Left kidney (tissue), 8 donors: ENCODE results near the gene LIMK1. TPM values are rescaled to one million over a fixed set of nuclear protein-coding genes. Genes with fewer than 3 reads are reported as not detected.
"Not testable (repeated sequence)": the region's sequence is repeated elsewhere in the genome, so short reads cannot be mapped to it uniquely, and the experiment has no call there.

Experiments used
- DNase-seq: peaks from one replicate; pipeline ENCODE4 v3.0.0-alpha.2; 2013
- long read RNA-seq, 8 donors: transcript quantifications; one replicate each; lab custom pipeline, GENCODE V29; 2026
- polyA plus RNA-seq: library from polyadenylated mRNA; unstranded; fragments of 120-200 nt; gene quantifications from one replicate; pipeline ENCODE4 v1.2.1, GENCODE V29; 2013; ENCODE audit not compliant: insufficient read length

The LIMK1 gene
- polyA plus RNA-seq = 21.7 TPM
- long read RNA-seq, donor 1, transcript LIMK1-201 (16 exons, 3,219 nt) = major isoform, 6 of 6 reads
- long read RNA-seq, donor 1, partial matches to known transcripts = 0 of 6 reads
- long read RNA-seq, donor 1, other reads (novel, unspliced or antisense) = 0 of 6 reads
- long read RNA-seq, donor 2, partial matches to known transcripts = 10 of 15 reads
- long read RNA-seq, donor 2, other reads (novel, unspliced or antisense) = 0 of 15 reads
- long read RNA-seq, donor 3, partial matches to known transcripts = 0 of 3 reads
- long read RNA-seq, donor 3, other reads (novel, unspliced or antisense) = 0 of 3 reads
- long read RNA-seq, donor 4 = 0 reads
- long read RNA-seq, donor 5, partial matches to known transcripts = 0 of 3 reads
- long read RNA-seq, donor 5, other reads (novel, unspliced or antisense) = 0 of 3 reads
- long read RNA-seq, donor 6, partial matches to known transcripts = 0 of 2 reads
- long read RNA-seq, donor 6, other reads (novel, unspliced or antisense) = 0 of 2 reads
- long read RNA-seq, donor 7, partial matches to known transcripts = 0 of 3 reads
- long read RNA-seq, donor 7, other reads (novel, unspliced or antisense) = 0 of 3 reads
- long read RNA-seq, donor 8, partial matches to known transcripts = 0 of 2 reads
- long read RNA-seq, donor 8, other reads (novel, unspliced or antisense) = 0 of 2 reads

DNA sequence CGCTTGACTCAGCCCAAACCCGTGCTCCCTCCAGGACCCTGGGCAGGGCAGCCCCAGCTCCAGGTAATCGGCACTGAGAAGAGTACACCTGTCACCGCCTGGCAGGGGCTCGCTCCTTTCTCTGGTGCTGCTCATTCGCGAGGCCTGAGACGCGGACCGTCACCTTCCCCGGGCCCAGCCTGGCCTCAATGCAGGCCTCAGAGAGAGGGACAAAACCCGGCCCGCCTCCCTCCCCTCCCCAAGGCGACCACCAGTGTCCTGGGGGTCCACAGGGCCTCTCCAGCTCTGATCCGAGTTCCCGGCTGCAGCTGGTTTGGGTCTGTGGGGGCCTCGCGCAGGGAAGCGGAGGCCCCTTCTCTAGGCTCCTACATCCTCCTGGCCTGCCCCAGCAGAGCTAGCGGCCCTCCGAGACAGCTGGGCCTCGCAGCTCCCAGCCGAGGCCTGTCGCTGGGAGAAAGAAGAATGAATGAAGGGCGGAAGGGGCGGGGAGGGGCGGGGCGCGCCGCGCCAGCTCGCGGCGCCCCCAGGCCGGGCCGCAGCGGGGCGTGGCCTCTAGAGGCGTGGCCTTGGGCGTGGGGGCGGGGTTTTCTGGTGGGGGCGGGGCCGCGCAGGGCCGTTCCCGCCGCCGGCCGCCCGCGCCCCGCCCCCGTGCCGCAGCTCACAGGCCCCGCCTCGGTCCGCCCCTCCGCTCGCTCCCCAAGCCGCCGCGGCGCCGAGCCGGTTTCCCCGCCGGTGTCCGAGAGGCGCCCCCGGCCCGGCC lies at the start of gene LIMK1:
TSS of gene LIMK1 (plus strand) at position 688 of the 760 bp plus-strand sequence. CDS start 187 bp downstream, outside the sequence.
- DNase-seq = peak; percentile 83

DNA sequence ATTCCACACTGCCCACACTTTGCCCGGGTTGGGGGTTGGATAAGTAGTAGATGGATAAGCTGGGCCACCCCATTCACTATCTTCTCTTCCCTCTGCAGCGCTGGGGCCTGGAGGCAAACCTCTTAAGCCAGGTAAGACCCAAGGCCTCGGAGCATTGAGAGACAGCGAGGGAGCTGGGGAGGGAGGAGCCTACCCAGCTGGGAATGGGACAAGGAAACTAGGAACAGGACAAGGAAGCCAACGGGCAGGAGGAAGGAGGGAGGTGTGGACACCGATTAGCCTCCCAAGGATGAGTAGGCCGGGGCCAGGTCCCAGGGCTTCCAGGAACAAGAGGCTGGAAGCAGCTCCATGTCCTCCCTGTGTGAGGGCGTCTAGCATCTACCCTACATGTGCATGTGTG lies 46.0 kb upstream of the LIMK1 start:
- DNase-seq = no peak

DNA sequence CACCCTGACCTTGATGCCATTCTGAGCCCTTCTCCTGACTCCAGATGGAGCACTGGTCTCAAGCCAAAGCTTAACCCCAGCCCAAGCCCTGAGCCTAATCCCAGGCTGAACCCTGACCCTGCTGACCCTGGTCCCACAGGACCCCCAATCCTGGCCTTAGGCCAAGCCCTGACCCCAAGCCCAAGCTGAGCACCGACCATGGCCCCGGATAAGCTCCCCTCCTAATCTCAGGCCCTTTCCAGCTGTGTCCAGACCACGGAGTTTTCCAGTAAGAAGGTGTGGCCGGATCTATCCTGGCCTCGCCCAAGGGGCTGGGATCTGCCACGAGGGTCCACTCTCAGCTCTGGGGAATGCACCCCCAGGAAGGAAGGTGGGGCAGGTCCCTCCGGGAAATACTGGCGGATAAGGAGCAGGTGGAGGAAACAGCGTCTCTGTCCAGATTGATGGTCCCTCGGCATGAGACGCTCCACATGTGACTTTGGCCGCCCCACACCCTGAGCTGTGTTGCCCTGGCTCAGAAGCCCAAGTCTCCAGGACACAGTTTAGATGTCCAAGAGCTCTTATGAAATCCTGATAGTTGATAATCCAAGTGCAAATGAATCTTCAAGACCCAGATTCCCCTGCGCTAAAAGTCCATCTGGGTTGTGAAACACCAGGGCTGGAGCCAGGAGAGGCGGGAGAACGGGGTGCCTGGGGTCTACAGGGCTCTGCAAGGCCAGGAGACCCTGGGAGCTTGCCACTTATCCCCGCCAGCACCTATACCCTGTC lies 45.2 kb upstream of the LIMK1 start:
- DNase-seq = no peak

DNA sequence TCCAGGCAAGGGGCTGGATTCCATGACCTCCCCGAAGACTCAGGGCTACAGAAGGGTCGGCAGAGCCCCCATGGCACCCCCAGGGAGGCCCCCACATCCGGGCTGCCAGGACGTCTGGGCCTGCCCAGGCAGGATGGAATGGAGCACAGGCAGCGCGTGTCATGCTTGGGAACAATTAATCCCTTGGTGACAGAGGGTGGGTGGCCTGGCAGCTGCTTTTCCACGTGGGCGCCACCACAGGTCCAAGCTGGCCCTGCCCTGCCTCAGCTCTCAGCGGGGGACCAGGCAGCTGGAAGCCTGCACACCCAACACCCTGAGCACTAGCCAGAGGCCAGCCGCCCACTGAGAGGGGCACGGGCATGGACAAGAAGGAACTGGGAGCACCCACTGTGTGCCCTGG lies 44.3 kb upstream of the LIMK1 start:
- no peak for DNase-seq

DNA sequence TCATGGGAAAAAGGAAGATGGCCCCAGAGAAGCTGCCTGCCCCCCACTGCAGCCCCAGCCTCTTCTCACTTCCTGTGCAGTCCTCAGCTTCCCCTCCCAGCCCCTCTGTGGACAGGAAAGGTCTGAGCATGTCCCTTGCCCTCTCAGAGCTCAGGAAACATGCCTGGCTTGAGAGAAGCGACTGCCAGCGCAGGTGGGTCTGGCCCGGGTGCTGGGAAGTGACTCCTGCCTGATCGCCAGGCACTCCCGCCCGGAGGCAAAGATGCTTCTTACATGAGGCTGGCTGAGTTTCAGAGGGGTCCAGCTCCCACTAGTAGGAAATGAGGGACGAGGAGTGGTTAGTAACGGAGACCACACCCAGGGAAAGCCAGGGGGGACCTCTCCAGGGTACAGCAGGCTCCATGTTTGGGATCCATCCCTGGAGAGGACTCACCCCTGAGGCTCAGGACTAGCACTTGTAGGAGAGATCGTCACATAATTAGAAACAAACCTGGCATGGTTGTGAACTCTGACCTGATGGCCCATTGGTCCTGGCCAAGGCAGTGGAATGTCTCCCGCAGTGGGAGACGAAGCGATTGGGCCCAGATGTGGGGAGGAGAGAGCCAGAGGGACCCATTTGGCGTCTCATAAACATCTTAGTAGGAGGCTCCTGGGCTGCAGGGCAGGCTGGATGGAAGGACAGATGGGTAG lies 43.4 kb upstream of the LIMK1 start:
- DNase-seq = no peak

DNA sequence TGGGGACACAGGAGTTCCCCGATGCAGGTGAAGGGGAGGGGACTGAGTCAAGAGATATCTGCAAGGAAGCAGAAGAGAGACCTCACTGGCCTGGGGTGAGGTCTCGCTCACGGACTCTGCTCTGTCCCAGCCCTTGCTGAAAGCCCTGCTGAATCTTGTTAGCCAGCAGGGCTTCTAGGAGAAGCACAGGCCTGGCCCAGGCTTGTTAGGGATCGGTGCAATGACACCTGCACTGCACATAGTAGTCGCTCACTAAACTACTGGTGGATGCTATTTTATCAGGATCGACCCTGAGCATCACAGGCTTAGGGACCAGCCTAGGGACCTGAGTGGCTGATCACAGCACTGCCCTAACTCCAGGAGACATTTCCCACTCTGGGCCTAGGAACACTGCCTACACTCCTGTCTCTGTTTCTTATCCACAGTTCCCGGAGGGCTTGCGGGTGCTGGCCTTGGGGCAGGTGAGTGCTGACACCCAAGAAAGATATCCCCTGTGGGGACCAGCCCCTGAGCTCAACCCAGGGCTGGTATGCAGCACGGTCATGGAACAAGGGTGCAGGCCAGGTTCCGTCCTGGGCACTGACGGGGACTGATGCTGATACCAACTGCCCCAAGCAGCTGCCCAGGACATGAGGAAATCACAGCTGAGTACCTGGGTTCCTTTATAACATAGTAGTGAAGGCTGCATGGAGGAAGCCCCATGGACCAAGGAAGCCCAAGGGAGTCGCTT lies 42.6 kb upstream of the LIMK1 start:
- DNase-seq = no peak

DNA sequence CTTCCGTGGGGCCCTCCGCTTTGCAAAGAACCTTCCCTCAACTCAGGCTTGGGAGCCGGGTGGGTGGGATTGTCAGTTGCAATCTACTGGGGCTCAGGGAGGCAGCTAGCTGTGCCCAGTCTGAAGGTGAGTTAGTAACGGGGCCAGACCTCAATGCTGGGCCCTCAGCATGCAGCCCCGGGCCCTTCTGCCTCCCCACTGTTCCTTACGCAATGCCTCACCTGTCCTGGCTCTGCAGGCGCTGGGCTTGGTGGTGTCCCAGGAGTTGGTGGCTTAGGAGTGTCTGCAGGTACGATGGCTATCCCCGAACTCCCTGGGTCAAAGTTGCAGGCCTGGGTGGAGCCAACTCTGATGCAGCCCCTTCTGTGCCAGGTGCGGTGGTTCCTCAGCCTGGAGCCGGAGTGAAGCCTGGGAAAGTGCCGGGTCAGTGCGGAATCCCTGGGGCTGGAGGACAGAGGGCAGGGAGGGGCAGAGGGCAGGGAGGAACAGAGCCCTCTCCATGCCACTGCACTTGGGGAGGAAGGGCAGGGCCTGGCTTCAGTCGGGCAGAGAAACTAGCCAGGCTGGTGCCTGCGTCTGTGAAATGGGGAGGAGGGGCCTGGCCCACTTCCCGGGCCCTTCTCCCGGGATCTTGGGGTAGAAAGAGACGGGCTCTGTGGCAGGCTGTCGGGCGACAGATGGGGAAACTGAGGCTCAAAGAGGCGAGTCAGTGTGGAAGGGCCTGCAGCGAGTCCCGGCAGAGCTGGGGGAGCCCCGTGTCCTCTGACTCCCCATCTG lies 40.7 kb upstream of the LIMK1 start:
- DNase-seq = no peak

DNA sequence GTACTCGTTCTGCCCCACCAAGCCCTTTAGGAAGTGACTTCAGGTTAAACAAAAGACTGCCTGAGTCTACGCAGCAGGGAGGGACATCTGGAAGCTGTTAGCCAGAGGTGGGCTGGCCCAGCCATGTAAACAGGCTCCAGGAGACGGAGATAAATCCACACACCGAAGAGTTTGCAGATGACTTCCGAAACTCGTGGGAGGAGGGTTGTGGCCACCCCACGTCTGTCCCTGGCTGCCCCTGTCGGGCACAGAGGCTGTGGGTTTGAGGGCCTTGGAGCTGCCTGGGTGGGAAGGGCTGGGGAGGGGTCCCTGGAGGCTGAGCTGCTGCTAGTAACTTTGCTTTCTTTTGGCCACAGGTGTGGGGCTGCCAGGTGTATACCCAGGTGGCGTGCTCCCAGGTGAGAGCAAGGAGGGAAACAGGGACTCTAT lies 40.1 kb upstream of the LIMK1 start:
- DNase-seq = no peak

DNA sequence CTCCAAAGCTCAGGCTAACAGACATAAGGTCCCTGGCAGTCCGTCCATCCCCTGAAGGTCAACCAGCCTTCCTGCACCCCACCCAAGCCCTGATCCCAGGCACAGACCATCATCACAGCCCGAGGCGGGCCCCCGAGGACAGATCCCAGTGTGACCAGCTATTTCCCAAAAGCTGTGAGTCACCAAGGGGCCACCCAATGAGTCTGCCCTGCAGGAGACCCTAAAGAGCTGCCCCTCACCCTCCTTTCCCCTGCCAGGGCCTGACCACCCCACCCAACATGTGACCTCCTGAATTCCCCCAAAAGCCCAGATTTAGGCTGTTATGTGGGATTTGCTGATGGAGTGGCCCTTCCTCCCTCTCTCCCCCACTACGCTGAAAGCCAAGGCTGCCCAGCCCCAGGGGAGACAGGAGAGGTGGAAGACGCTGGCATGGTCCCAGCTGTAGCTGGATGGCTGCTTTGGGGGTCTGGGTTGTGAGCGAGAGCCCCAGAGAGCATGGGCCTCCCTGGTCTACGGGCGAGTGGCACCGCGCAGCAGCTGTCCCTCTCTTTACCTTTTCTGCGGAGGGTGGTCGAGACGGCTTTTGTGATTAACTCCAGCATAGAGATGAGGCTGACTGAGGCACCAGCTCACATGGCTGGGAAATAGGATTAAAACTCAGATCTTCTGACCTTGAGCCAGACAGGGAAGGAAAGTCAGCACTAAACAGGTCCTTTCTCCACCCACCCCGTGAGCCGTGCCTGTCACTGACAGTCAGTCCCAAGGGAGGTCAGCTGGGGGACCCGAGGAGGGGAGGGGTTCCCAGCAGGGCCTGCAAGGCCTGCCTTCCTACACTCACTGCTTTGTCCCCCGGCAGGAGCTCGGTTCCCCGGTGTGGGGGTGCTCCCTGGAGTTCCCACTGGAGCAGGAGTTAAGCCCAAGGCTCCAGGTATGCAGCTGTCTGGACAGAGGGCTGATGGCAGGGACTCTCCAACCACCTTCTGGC lies 38.9 kb upstream of the LIMK1 start:
- no peak for DNase-seq

DNA sequence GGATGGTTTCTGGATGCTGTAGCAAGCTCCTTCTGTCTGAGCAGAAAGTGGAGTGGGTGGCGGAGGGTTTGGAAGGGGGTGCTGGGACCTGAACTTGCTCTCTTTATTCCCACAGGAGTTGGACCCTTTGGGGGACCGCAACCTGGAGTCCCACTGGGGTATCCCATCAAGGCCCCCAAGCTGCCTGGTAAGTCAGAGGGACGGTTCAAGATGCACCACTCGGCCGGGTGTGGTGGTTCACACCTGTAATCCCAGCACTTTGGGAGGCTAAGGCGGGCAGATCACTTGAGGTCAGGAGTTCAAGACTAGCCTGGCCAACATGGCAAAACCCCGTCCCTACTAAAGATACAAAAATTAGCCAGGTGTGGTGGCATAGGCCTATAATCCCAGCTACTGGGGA lies 37.0 kb upstream of the LIMK1 start:
- DNase-seq = not testable (repeated sequence)

DNA sequence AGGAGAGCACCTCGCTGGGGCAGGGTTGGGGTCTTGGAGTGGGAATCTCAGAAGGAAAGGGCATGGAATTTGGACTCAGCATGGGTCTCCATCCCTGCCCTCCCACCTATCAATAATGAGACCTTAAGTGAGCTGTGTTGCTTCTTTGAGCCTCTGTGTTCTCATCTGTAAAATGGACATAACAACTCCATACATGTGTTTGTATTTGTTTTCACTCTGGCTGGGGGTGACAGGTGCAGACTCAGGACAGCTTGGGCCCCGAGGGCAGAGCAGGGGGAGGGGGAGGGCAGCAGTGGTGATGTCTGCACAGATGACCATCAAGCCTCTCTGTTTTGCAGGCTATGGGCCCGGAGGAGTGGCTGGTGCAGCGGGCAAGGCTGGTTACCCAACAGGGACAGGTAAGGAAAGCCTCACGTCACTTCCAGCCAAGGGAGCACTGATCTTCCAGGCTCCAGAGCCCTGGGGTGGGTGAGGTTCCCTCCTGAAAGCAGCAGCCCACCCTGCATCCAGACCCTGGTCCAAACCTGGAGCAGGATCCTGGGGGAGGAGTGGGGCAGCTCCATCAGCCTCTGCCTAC lies 35.7 kb upstream of the LIMK1 start:
- DNase-seq = no peak

DNA sequence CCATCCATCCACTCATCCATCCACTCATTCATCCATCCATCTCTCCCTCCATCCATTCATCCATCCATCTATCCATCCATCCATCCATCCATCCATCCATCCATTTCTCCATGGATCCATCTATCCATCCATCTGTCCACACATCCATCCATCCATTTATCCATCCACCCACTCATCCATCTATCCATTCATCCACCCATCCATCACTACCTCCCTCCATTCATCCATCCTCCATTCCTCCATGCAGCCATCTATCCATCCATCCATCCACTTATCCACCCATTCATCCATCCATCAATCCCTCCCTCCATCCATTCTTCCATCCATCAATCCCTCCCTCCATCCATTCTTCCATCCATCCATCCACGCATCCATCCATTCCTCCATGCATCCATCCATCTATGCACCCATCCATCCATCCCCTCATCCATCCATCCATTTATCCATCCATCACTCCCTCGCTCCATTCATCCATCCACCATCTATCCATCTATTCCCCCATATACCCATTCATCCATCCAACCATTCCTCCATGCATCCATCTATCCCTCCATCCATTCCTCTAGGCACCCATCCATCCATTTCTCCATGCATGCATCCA lies 34.5 kb upstream of the LIMK1 start:
- no peak for DNase-seq

DNA sequence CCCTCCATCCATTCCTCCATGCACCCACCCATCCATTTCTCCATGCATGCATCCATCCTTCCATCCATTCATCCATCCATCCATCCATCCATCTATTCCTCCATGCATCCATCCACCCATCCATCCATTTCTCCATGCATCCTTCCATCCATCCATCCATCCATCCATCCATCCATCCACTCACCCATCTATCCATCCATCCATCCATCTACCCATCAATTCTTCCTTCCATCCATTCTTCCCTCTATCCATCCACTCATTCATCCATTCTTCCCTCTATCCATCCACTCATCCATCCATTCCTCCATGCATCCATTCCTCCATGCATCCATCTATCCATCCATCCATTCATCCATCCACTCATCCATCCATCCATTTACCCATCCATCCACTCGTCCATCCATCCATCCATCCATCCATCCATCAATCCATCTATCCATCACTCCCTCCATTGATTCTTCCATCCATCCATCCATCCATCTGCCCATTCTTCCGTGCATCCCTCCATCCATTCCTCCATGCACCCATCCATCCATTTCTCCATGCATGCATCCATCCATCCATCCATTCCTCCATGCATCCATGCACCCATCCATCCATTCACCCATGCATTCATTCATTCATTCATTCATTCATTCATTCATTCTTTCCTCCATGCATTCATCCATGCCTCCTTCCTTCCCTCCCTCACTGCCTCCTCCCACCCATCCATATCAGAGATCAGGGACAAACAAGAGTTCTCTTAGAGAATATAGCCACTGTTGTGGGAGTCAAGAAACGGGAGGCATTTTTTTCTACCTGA lies 33.4 kb upstream of the LIMK1 start:
- no peak for DNase-seq

DNA sequence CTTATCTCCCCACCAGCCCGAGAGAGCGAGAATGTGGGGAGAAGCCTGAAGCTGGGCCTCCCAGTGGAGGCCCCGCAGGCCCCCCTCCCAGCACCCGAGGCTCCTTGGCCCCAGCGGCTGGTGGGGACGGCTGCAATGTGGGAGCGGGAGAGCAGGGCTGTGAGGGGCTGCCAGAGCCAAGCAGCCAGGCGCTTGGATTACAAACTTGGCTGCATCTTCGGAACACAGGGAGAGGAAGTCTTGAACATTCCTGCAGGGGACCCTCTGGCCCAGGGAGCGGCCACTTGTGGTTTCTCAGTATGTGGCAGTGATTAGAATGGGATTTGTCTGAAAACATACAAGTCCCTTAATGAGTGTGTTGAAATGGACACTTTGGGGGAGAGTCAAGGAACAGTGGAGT lies 32.4 kb upstream of the LIMK1 start:
- DNase-seq = no peak

DNA sequence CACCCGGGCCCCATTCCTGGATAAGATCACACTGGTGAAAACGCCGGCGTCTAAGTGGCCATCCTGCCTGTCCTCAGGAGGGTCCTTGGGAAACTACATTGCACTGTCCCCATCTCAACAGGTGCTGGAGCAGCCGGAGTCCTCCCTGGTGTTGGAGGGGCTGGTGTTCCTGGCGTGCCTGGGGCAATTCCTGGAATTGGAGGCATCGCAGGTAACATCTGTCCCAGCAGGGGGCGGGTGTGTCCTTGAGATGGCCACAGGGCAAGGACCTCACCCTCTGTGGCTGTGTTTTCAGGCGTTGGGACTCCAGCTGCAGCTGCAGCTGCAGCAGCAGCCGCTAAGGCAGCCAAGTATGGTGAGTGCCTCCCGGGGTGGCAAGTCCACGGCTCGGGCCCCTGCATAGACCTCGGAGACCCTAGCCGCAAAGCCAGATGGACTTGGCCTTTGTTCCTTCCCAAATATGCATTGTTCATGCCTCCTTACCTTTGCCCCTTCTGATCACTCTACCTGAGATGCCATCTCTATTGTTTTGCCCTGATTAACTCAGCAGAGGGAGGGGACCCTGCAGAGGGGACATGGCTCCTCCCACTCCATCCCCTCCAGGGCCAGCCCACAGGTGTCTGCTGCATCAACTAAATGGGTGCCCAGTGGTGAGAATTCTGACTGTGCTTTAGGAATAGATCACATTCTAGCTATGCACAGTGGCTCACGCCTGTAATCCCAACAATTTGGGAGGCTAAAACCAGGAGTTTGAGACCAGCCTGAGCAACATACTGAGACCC lies 31.8 kb upstream of the LIMK1 start:
- no peak for DNase-seq

DNA sequence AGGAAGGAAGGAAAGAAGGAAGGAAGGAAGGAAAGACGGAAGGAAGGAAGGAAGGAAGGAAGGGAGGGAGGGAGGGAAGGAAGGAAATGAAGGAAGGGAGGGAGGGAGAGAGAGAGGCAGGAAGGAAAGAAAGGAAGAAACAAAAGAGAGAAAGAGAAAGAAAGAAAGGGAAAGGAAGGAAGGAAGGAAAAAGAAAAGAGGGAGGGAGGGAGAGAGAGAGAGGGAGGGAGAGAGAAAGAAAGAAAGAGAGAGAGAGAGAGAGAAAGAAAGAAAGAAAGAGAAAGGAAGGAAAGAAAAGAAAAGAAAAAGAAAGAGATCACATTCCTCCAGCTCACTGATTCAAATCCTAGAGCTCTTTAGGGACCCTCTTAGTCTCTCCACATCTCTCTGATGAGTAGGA lies 31.0 kb upstream of the LIMK1 start:
- DNase-seq = no peak
